Activated CD8-positive, alpha-beta memory T cell treated with anti-CD3 and anti-CD28 coated beads, Interleukin-2, amount 50 U/mL, for 48 hours (primary cell): ENCODE measurements around the gene ZDHHC7.
A peak's percentile ranks its signal among the peaks of the same experiment; 100 is the strongest.

Experiments
- DNase-seq: peaks from one replicate; pipeline ENCODE4 v3.0.0-alpha.2; 2020

ZDHHC7 gene

GRCh38 chr16:84932681-84933080 lies 78.7 kb downstream of the ZDHHC7 start:
- DNase-seq = no peak

GRCh38 chr16:84931506-84931905 lies 79.8 kb downstream of the ZDHHC7 start:
- DNase-seq = no peak

- DNase-seq = no peak
Observed at GRCh38 chr16:84931107-84931494, 80.2 kb downstream of the ZDHHC7 start.

GRCh38 chr16:84930298-84931106 lies 80.8 kb downstream of the ZDHHC7 start:
- DNase-seq = no peak

GRCh38 chr16:84929421-84930297 lies 81.7 kb downstream of the ZDHHC7 start:
- no peak for DNase-seq

GRCh38 chr16:84928679-84929420 lies 82.5 kb downstream of the ZDHHC7 start:
- no peak for DNase-seq

GRCh38 chr16:84927621-84928591 lies 83.4 kb downstream of the ZDHHC7 start:
- no peak for DNase-seq

- no peak for DNase-seq
Observed at GRCh38 chr16:84926462-84926861, 84.9 kb downstream of the ZDHHC7 start.

- no peak for DNase-seq
Observed at GRCh38 chr16:84925773-84926372, 85.5 kb downstream of the ZDHHC7 start.

GRCh38 chr16:84925092-84925772 lies 86.1 kb downstream of the ZDHHC7 start:
- peak; percentile 95 for DNase-seq

- DNase-seq = no peak
Observed at GRCh38 chr16:84924331-84925091, 86.8 kb downstream of the ZDHHC7 start.
